HCT116 (cell line): Measurements from ENCODE around the gene BICRAL. TPM values are rescaled to one million over a fixed set of nuclear protein-coding genes. Genes with fewer than 3 reads are reported as not detected.
A peak's percentile ranks its signal among the peaks of the same experiment; 100 is the strongest.
"Not testable (repeated sequence)": the region's sequence is repeated elsewhere in the genome, so short reads cannot be mapped to it uniquely, and the experiment has no call there.

ENCODE experiments used
- ATAC-seq: fragments of 200-7000 bp; cut with Tn5 transposase; 2 replicates; pipeline ENCODE4 v1.9.1; 2020; ENCODE audit warnings: mild to moderate bottlenecking, moderate library complexity
- BruUV-seq: library from RNA; stranded (reverse); fragments of 400-500 nt; replicated peaks from 2 replicates; lab custom pipeline; 2021; lab: Mats Ljungman, UMichigan
- CTCF ChIA-PET: fragments of 300-600 bp; sonication (Branson Sonifier 250); formaldehyde crosslinking; loops from one replicate; lab custom pipeline; 2021; ENCODE audit warnings: antibody characterized with exemption; lab: Charles Lee
- POLR2A ChIA-PET: fragments of 300-600, 350-600 bp; sonication (Branson Sonifier 250); formaldehyde crosslinking; loops from one replicate; lab custom pipeline; 2021; ENCODE audit warnings: antibody characterized with exemption; lab: Charles Lee
- RAD21 ChIA-PET, 2 experiments: fragments of 300-600 bp; sonication (Branson Sonifier 250); formaldehyde crosslinking; loops; one replicate each; lab custom pipeline; 2023; ENCODE audit warnings: low total read pairs in 2 of 2; ENCODE audit not compliant: uncharacterized antibody in 2 of 2, unreplicated experiment in 2 of 2, low non-redundant PET in 1 of 2; lab: Charles Lee
- DNase-seq: peaks from one replicate; pipeline ENCODE4 v3.0.0-alpha.2; 2010; ENCODE audit warnings: low read depth, low spot score
- H2AFZ ChIP-seq: fragments of 200-600 bp; shearing (Covaris generic), sonication (generic); 2 replicates; pipeline ENCODE4 v1.6.1; 2017; ENCODE audit warnings: low read depth, mixed run types, mixed read lengths, antibody characterized with exemption, low read length; ENCODE audit not compliant: poor library complexity, severe bottlenecking
- H3K27ac ChIP-seq: 2 replicates; pipeline ENCODE4 v1.5.1; 2012; ENCODE audit warnings: low read depth, low read length
- H3K27me3 ChIP-seq: fragments of 200-600 bp; sonication (generic); 2 replicates; pipeline ENCODE4 v1.6.1; 2016; ENCODE audit warnings: mixed run types, low read length, mixed read lengths; ENCODE audit not compliant: insufficient read depth
- H3K36me3 ChIP-seq, 2 experiments: fragments of 200-500 bp in 1 of 2; fragments of 200-600 bp in 1 of 2; sonication (Bioruptor generic) in 1 of 2; sonication (generic) in 1 of 2; 2 replicates each; pipeline versions ENCODE4 v1.5.1 to v1.6.1; 2014 to 2016; ENCODE audit warnings: low read length in 2 of 2, inconsistent platforms in 1 of 2, mixed read lengths in 1 of 2, mixed run types in 1 of 2; ENCODE audit not compliant: insufficient read depth in 2 of 2, control insufficient read depth in 1 of 2
- H3K4me1 ChIP-seq, 2 experiments: fragments of 200-600 bp in 1 of 2; sonication (generic) in 1 of 2; 2 replicates each; pipeline versions ENCODE4 v1.5.1 to v1.6.1; 2012 to 2017; ENCODE audit warnings: low read length in 2 of 2, inconsistent platforms in 1 of 2, mild to moderate bottlenecking in 1 of 2, mixed read lengths in 1 of 2, mixed run types in 1 of 2, moderate library complexity in 1 of 2; ENCODE audit not compliant: insufficient read depth in 2 of 2, control insufficient read depth in 1 of 2
- H3K4me2 ChIP-seq: fragments of 200-600 bp; sonication (generic); 2 replicates; pipeline ENCODE4 v1.6.1; 2017; ENCODE audit warnings: mixed run types, low read length, mixed read lengths
- H3K4me3 ChIP-seq, 2 experiments: fragments of 200-600 bp in 1 of 2; sonication (generic) in 1 of 2; replicated peaks in 1 of 2; 2 replicates each; pipeline ENCODE4 v1.5.1; 2011 to 2016; ENCODE audit warnings: low read length in 2 of 2, control low read depth in 1 of 2, low read depth in 1 of 2, mild to moderate bottlenecking in 1 of 2, mixed read lengths in 1 of 2, mixed run types in 1 of 2
- H3K79me2 ChIP-seq: fragments of 200-600 bp; sonication (generic); 2 replicates; pipeline ENCODE4 v1.6.1; 2017; ENCODE audit warnings: mild to moderate bottlenecking, mixed run types, low read length, moderate library complexity, mixed read lengths; ENCODE audit not compliant: insufficient read depth
- H3K9ac ChIP-seq: fragments of 200-600 bp; sonication (generic); 2 replicates; pipeline ENCODE4 v1.6.1; 2016; ENCODE audit warnings: low read length, mixed read lengths
- H3K9me2 ChIP-seq: fragments of 200-600 bp; sonication (generic), shearing (Covaris generic); 2 replicates; pipeline ENCODE4 v1.6.1; 2017; ENCODE audit warnings: mixed run types, mild to moderate bottlenecking, moderate library complexity; ENCODE audit not compliant: insufficient read depth
- H3K9me3 ChIP-seq, 2 experiments: fragments of 200-500 bp in 1 of 2; fragments of 200-600 bp in 1 of 2; sonication (Bioruptor generic) in 1 of 2; sonication (generic) in 1 of 2; 2 replicates each; pipeline ENCODE4 v1.6.1; 2014 to 2017; ENCODE audit warnings: low read length in 2 of 2, mixed read lengths in 2 of 2, inconsistent platforms in 1 of 2, low read depth in 1 of 2, mild to moderate bottlenecking in 1 of 2, mixed run types in 1 of 2, moderate library complexity in 1 of 2; ENCODE audit not compliant: control insufficient read depth in 1 of 2, insufficient read depth in 1 of 2
- H4K20me1 ChIP-seq: fragments of 200-600 bp; sonication (generic), shearing (Covaris generic); 2 replicates; pipeline ENCODE4 v1.6.1; 2017; ENCODE audit warnings: mixed run types, mild to moderate bottlenecking, moderate library complexity; ENCODE audit not compliant: insufficient read depth
- CBX3 ChIP-seq: IDR thresholded peaks from 2 replicates; pipeline ENCODE4 v1.6.1; 2012; ENCODE audit warnings: low read depth
- EZH2 ChIP-seq: fragments of 200-600 bp; sonication (generic); IDR thresholded peaks from 2 replicates; pipeline ENCODE4 v1.6.1; 2017; ENCODE audit warnings: antibody characterized with exemption, mixed run types
- ZFX ChIP-seq: fragments of 450-650 bp; IDR thresholded peaks from 2 replicates; pipeline ENCODE4 v1.6.1; 2017
- ZNF274 ChIP-seq: fragments of 200-500 bp; sonication (Bioruptor generic); IDR thresholded peaks from 2 replicates; pipeline ENCODE4 v1.6.1; 2014; ENCODE audit warnings: mild to moderate bottlenecking, low read depth, low read length, inconsistent platforms
- intact Hi-C: fragments of 100-400 bp; cut with micrococcal nuclease; formaldehyde crosslinking; loops from 2 replicates; pipeline ENCODE4 v1.10.0; 2022
- total RNA-seq: library from RNA; stranded (reverse); gene quantifications from one replicate; pipeline ENCODE4 v1.2.1, GENCODE V29; 2021; ENCODE audit not compliant: unreplicated experiment
- TF ChIP-seq, protein P1 (sequence below): IDR thresholded peaks from 2 replicates; pipeline ENCODE4 v1.6.1; 2012; ENCODE audit warnings: low read depth

The BICRAL gene
- total RNA-seq, 1 experiment from 2014 or later = 14.9 TPM

DNA sequence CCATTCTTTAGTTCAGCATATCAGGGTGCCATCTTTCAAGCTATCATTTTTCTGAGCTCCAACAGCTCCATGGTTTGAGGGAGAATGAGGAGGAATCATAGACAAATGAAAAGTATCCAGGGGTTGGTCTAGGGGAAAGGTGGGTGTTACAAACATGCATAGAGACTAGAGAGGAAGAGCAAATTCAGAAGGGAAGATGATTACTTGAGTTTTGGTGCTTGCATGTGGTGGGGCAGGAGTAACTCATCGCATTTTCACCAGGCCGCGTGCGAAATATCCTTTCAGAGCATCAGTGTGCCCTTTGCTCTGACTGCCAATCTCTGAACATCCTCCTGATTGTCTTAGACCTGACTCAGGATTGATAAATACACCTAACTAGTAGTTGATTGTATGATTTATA lies 7.7 kb upstream of the BICRAL start (continued):
- TF ChIP-seq, protein P1, sequence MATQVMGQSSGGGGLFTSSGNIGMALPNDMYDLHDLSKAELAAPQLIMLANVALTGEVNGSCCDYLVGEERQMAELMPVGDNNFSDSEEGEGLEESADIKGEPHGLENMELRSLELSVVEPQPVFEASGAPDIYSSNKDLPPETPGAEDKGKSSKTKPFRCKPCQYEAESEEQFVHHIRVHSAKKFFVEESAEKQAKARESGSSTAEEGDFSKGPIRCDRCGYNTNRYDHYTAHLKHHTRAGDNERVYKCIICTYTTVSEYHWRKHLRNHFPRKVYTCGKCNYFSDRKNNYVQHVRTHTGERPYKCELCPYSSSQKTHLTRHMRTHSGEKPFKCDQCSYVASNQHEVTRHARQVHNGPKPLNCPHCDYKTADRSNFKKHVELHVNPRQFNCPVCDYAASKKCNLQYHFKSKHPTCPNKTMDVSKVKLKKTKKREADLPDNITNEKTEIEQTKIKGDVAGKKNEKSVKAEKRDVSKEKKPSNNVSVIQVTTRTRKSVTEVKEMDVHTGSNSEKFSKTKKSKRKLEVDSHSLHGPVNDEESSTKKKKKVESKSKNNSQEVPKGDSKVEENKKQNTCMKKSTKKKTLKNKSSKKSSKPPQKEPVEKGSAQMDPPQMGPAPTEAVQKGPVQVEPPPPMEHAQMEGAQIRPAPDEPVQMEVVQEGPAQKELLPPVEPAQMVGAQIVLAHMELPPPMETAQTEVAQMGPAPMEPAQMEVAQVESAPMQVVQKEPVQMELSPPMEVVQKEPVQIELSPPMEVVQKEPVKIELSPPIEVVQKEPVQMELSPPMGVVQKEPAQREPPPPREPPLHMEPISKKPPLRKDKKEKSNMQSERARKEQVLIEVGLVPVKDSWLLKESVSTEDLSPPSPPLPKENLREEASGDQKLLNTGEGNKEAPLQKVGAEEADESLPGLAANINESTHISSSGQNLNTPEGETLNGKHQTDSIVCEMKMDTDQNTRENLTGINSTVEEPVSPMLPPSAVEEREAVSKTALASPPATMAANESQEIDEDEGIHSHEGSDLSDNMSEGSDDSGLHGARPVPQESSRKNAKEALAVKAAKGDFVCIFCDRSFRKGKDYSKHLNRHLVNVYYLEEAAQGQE = no peak
- TF ChIP-seq ZFX (no peak), ZNF274 (no peak), EZH2 (no peak)

DNA sequence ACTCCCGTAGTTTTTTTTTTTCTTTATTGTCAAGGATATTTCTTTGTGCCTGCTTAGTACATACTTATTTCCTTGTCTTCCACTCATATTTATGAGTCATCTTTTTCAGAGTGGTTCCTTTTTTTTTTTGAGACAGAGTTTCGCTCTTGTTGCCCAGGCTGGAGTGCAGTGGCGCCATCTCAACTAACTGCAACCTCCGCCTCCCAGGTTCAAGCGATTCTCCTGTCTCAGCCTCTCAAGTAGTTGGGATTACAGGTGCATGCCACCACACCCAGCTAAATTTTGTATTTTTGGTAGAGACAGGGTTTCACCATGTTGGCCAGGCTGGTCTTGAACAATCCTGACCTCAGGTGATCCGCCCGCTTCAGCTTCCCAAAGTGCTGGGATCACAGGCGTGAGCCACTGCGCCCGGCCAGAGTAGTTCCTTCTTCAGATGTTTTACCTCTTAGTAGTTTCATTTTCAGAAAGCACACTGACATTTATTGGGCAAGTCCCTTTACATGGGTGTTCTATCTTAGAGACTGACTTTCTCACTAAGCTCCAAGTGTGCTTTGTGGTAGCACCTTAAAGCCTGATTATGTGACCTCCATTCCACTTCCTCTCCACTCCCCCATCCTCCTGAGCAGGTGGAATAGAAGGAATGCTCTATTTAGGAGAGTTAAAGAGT lies 6.9 kb upstream of the BICRAL start:
- BruUV-seq, H3K27ac ChIP-seq, DNase-seq, CTCF ChIA-PET, ATAC-seq, H3K79me2 ChIP-seq, RAD21 ChIA-PET, H3K27me3 ChIP-seq, H2AFZ ChIP-seq, H3K9me3 ChIP-seq, H3K9ac ChIP-seq, H4K20me1 ChIP-seq, H3K4me3 ChIP-seq, intact Hi-C loops, H3K36me3 ChIP-seq, H3K9me2 ChIP-seq: not testable (repeated sequence)
- H3K4me1 ChIP-seq = peaks cover 17 to 46% of the 10 kb centered on the region in 2 experiments
- peak overlapping the region; percentile 17; the same call in 1 of the 2 replicates for H3K4me2 ChIP-seq
- POLR2A ChIA-PET = interaction anchor here (0.9 kb wide), 1 partner anchor 9 kb away, joined by 3 read pairs; no protein-coding TSS in a partner anchor
- TF ChIP-seq CBX3 = peak; percentile 38; the same call in 1 of the 2 replicates
